Measurements from ENCODE around the gene INTS6.

DNA sequence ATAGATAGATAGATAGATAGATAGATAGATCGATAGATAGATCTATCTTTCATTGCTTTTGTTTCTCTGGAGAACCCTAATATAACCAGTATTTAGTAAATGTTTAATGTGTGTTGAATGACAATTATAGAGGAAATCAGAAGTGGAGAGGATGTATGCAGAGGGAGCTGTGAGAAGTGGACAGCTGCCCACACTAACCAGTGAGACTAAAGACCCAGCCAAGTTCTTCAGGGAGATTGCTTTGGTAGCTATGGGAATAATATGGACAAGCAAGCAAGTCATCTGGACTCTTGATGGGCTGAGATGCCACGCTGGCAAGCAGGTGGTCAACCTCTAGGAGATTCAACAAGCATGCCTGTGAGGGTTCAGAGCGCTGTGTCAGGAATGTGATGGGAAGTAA is 14.9 kb upstream of the INTS6 start:
- TF ChIP-seq, protein P1, sequence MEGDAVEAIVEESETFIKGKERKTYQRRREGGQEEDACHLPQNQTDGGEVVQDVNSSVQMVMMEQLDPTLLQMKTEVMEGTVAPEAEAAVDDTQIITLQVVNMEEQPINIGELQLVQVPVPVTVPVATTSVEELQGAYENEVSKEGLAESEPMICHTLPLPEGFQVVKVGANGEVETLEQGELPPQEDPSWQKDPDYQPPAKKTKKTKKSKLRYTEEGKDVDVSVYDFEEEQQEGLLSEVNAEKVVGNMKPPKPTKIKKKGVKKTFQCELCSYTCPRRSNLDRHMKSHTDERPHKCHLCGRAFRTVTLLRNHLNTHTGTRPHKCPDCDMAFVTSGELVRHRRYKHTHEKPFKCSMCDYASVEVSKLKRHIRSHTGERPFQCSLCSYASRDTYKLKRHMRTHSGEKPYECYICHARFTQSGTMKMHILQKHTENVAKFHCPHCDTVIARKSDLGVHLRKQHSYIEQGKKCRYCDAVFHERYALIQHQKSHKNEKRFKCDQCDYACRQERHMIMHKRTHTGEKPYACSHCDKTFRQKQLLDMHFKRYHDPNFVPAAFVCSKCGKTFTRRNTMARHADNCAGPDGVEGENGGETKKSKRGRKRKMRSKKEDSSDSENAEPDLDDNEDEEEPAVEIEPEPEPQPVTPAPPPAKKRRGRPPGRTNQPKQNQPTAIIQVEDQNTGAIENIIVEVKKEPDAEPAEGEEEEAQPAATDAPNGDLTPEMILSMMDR (IDR thresholded peaks at IDR 0.05): no peak
- no peak for TF ChIP-seq EP300 (IDR thresholded peaks at IDR 0.05)
- no peak for TF ChIP-seq POLR2AphosphoS5 (IDR thresholded peaks at IDR 0.05)

Data from esophagus muscularis mucosa (tissue), 4 donors.